Neural cell (in vitro differentiated cells): ENCODE measurements around the gene PLEKHG5.

ENCODE experiments used
- REST ChIP-seq: IDR thresholded peaks from 2 replicates; pipeline ENCODE4 v1.6.1; 2012; ENCODE audit warnings: borderline replicate concordance
- TAF1 ChIP-seq: IDR thresholded peaks from 2 replicates; pipeline ENCODE4 v1.6.1; 2012; ENCODE audit warnings: low read depth

- TF ChIP-seq REST (no peak), TAF1 (no peak)
Observed at GRCh38 chr1:6420454-6421042, 70.9 kb downstream of the PLEKHG5 start.
